Activated CD4-positive, alpha-beta T cell treated with anti-CD3 and anti-CD28 coated beads for 36 hours (primary cell): Measurements from ENCODE around the gene HOXC10. TPM values are rescaled to one million over a fixed set of nuclear protein-coding genes. Genes with fewer than 3 reads are reported as not detected.

Source experiments
- ATAC-seq: fragments of 200-7000 bp; cut with Tn5 transposase; one replicate; pipeline ENCODE4 v1.10.0; 2021; ENCODE audit warnings: mild to moderate bottlenecking, moderate library complexity
- CTCF ChIA-PET: fragments of 350-600 bp; sonication (Branson Sonifier 250); formaldehyde crosslinking; loops from one replicate; lab custom pipeline; 2021; ENCODE audit warnings: antibody characterized with exemption; lab: Charles Lee
- POLR2A ChIA-PET: fragments of 350-600 bp; sonication (Branson Sonifier 250); formaldehyde crosslinking; loops from one replicate; lab custom pipeline; 2021; ENCODE audit warnings: antibody characterized with exemption, inconsistent platforms; lab: Charles Lee
- DNase-seq: peaks from one replicate; pipeline ENCODE4 v3.0.0-alpha.2; 2020
- H3K27ac Mint-ChIP-seq: one replicate; pipeline ENCODE4 v1.8.0; 2021; ENCODE audit warnings: mixed read lengths
- H3K27me3 Mint-ChIP-seq: one replicate; pipeline ENCODE4 v1.8.0; 2021; ENCODE audit warnings: mixed read lengths
- H3K36me3 Mint-ChIP-seq: one replicate; pipeline ENCODE4 v1.8.0; 2021; ENCODE audit warnings: low read depth, mixed read lengths
- H3K4me1 Mint-ChIP-seq: one replicate; pipeline ENCODE4 v1.8.0; 2021; ENCODE audit warnings: mixed read lengths
- H3K4me3 Mint-ChIP-seq: one replicate; pipeline ENCODE4 v1.8.0; 2021; ENCODE audit warnings: mild to moderate bottlenecking, moderate library complexity, mixed read lengths
- H3K9me3 Mint-ChIP-seq: one replicate; pipeline ENCODE4 v1.8.0; 2021; ENCODE audit warnings: low read depth, mixed read lengths
- intact Hi-C, 2 experiments: fragments of 100-400 bp; cut with DNase I in 1 of 2; cut with micrococcal nuclease in 1 of 2; formaldehyde crosslinking; loops; one replicate each; pipeline versions ENCODE4 v1.14.2 to v1.15.1; 2022 to 2024; cut with DNase I, micrococcal nuclease
- total RNA-seq, 2 experiments: library from RNA; stranded (reverse); gene quantifications; one replicate each; pipeline ENCODE4 v1.2.3, GENCODE V29; 2021

HOXC10 gene
- total RNA-seq, 2 experiments from 2014 or later: not detected

DNA sequence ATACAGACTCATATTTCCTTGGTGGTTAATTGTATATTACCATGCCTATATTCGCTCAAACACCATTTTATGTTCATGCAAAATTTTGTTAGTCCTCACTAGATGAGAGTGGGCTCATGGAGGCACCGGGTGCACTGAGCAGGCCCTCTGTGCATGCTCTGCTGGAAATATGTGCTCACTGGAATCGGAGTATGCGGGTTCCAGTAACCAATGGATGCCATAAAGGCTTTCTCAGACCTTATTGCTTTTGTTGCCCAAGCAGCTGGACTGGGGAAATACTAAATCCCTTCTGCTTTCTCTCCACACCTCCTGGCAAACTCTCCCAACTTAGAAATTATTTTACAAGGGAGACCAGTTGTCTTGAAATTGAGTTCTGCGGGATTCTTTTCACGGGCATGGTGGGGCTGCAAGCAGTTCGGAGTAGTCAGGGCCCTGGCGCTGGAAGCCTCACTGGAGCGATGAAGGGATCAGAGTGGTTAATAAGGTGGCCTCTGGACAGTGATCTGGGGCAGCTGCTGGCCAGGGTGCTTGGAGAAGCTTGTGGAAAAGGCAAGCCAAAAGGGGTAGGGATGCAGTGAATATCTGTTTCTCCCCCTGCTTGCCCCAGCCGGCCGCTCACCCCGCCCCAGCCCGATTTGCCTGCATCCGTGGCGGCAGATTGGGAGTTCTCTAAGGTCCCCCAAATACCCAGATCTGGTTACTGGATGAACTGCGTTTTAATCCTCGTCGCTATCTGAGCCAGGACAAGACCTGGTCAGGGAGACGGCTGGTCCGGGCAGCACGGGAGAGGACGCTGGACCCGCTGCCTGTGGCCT lies 35.9 kb downstream of the HOXC10 start:
- ChIA-PET POLR2A (no interaction called here), CTCF (interaction anchor here (3.5 kb wide), 1 partner anchor 12 kb away, joined by 23 read pairs; the partner anchor contains the start of gene HOXC5)
- H3K4me1 Mint-ChIP-seq: peaks cover 12% of the 10 kb centered on the region
- DNase-seq (no peak), ATAC-seq (no peak)
- no peaks in the 10 kb centered on the region for H3K9me3 Mint-ChIP-seq
- H3K27me3 Mint-ChIP-seq: peaks cover 50% of the 10 kb centered on the region
- intact Hi-C loops: no loop called here
- no peak overlapping the region for H3K27ac Mint-ChIP-seq
- H3K36me3 Mint-ChIP-seq: no peaks in the 10 kb centered on the region
- no peak overlapping the region for H3K4me3 Mint-ChIP-seq

DNA sequence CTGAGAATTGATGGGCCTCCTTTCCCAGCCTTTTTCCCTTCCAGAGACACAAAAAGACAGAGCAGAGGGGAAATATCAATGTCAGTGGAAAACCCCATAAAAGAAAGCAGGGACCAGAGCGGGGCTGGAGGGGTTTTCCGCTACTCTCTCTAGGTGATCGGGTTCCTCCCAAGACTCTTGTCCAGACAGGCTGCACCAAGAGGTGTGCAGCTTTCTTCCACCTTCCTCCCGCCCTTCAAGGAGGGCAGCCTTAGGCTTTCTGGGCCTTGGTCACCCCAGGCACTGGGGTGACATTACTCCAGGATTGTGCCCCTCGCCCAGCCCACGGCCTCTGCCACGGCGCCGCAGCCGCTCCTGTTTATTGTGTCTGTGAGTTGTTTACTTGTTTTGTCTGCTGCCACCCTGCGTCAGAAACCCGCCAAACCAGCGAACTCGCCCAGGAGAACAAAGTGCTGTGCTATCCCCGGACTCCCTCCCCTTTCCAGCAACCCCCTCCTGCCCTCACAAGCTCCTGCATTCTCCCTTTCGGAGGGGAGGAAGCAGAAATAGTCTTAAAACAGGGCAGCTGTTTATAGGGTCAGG lies 36.6 kb downstream of the HOXC10 start:
- no peak overlapping the region for H3K27ac Mint-ChIP-seq
- no peak overlapping the region for H3K4me3 Mint-ChIP-seq
- intact Hi-C loops: loop anchor here in 1 of 2 experiments (2.0 kb wide), 1 partner anchor 15 kb away; no protein-coding TSS in a partner anchor
- no peak for ATAC-seq
- POLR2A ChIA-PET: no interaction called here
- peaks cover 12% of the 10 kb centered on the region for H3K4me1 Mint-ChIP-seq
- CTCF ChIA-PET: interaction anchor here (0.6 to 3.5 kb wide), 4 partner anchors 11 to 180 kb away, joined by 4 to 23 read pairs (median 4); partner anchors contain the start of gene HOXC5
- no peak for DNase-seq
- H3K9me3 Mint-ChIP-seq: no peaks in the 10 kb centered on the region
- H3K36me3 Mint-ChIP-seq: no peaks in the 10 kb centered on the region
- peaks cover 55% of the 10 kb centered on the region for H3K27me3 Mint-ChIP-seq

DNA sequence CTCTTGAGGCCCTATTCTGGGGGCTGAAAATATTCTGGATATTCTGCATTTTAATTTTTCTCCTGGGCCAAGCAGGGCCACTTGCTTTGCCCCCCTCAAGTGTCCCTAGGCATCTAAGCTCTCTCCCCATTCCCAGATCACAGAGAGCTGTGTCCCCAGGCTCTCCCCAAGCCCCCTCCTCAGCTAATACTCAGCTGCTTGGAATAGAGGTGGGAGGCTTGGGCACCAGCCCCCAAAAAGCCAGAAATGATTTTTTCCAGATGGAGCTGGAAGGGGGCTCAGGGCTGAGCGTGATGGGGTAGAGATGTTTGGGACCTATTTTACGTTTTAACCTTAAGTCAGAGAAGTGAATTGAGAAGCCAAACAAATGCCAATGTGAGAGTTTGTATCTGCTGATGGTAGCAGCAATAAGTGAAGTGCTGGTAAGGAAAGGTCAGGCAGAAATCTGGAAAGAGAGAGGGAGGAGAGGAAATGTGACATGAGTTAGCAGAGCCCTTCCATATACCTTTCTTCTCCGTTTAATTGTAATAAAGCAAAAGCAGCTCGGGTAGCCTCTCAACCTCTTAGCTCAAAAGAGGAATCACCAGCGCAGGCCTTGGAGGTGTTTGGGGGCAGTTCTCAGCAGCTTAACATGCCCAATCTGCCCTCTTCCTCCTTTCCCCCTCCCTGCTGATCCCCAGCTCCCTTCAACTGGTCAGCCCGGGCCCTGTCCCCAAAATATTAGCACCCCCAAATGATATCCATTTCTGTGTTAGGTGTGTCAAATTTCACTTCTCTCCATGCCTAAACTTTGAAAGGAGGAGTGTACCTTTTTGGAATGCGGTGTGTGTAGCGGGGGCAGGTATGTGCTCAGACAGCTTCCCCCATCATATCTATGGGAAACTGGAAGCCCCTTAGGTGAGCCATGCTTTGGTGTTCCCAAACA lies 38.3 kb downstream of the HOXC10 start:
- Mint-ChIP-seq H3K27ac (no peak overlapping the region), H3K27me3 (peaks cover 60% of the 10 kb centered on the region), H3K36me3 (no peaks in the 10 kb centered on the region), H3K4me1 (peaks cover 10% of the 10 kb centered on the region), H3K4me3 (no peak overlapping the region), H3K9me3 (no peaks in the 10 kb centered on the region)
- ATAC-seq (no peak), DNase-seq (no peak)
- ChIA-PET CTCF (interaction anchor here (0.8 to 3.5 kb wide), 7 partner anchors 9 to 185 kb away, joined by 3 to 23 read pairs (median 4); partner anchors contain the start of gene HOXC5), POLR2A (interaction anchor here (0.5 kb wide), 1 partner anchor 186 kb away, joined by 5 read pairs; no protein-coding TSS in a partner anchor)
- intact Hi-C loops: loop anchor here in 1 of 2 experiments (2.0 kb wide), 1 partner anchor 16 kb away; no protein-coding TSS in a partner anchor

DNA sequence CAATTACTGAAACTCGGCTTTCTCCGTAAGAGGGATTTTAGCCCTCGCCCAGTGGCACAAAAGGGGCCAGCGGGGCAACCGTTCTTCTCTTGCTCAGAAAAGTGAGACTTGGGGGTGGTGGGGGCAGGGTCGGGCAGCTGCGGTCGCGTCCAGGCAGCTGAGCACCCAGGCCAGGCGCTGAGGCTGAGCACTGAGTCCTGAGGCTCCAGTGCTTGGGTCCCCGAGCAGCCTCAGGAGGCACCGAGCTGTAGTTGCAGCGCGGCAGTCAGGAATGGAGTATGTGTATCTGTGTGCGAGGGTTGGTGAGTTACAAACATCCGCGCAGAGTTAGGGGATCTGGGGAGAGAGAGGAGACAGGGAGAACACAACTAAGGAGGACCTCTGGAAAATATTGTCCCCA lies 39.2 kb downstream of the HOXC10 start:
- Mint-ChIP-seq H3K4me1 (peaks cover 11% of the 10 kb centered on the region), H3K27ac (no peak overlapping the region), H3K9me3 (no peaks in the 10 kb centered on the region), H3K36me3 (no peaks in the 10 kb centered on the region), H3K4me3 (no peak overlapping the region), H3K27me3 (peaks cover 65% of the 10 kb centered on the region)
- ChIA-PET CTCF (interaction anchor here (0.9 to 3.5 kb wide), 7 partner anchors 8 to 184 kb away, joined by 3 to 23 read pairs (median 4); partner anchors contain the start of gene HOXC5), POLR2A (no interaction called here)
- intact Hi-C loops: no loop called here
- DNase-seq (no peak), ATAC-seq (no peak)

DNA sequence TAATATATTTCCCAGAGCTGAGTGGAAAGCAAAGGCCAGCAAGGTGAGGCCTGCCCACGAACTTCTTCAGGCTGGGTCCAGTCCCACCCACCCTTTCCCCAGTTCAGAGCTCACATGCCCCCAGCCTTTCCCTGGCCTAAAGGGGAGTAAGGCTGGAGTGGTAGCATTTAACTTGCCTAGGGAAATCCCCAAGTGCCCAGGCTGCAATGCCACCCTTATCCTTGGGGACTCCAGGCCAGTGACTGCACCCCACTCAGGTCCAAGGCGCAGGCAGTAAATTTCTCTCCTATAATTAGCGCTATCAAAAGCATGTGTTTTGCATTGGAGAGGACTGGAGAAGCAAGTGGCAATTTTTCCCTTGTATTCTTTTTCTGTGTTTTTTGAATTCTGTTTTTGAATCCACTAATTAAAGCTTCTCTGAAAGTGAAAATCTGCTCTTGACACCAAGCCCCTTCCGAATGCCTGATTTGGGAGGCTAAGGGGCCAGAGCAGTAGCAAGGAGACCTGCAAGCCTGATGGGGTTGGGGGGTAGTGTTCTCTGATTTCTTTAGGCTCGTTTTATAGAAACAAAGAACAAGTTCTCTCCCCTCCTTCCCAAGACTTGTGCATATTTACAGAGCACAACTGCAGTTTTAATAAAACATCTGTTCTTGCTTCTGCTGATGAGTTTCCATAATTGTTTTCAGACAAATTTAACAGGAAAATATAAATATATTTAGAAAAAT lies 39.8 kb downstream of the HOXC10 start:
- H3K4me3 Mint-ChIP-seq: no peak overlapping the region
- POLR2A ChIA-PET: no interaction called here
- no peak overlapping the region for H3K27ac Mint-ChIP-seq
- CTCF ChIA-PET: interaction anchor here (0.7 to 1.4 kb wide), 6 partner anchors 9 to 241 kb away, joined by 3 to 5 read pairs (median 3); partner anchors contain the start of gene SMUG1
- intact Hi-C loops: no loop called here
- no peaks in the 10 kb centered on the region for H3K9me3 Mint-ChIP-seq
- DNase-seq (no peak), ATAC-seq (no peak)
- H3K4me1 Mint-ChIP-seq: peaks cover 15% of the 10 kb centered on the region
- peaks cover 67% of the 10 kb centered on the region for H3K27me3 Mint-ChIP-seq
- no peaks in the 10 kb centered on the region for H3K36me3 Mint-ChIP-seq

DNA sequence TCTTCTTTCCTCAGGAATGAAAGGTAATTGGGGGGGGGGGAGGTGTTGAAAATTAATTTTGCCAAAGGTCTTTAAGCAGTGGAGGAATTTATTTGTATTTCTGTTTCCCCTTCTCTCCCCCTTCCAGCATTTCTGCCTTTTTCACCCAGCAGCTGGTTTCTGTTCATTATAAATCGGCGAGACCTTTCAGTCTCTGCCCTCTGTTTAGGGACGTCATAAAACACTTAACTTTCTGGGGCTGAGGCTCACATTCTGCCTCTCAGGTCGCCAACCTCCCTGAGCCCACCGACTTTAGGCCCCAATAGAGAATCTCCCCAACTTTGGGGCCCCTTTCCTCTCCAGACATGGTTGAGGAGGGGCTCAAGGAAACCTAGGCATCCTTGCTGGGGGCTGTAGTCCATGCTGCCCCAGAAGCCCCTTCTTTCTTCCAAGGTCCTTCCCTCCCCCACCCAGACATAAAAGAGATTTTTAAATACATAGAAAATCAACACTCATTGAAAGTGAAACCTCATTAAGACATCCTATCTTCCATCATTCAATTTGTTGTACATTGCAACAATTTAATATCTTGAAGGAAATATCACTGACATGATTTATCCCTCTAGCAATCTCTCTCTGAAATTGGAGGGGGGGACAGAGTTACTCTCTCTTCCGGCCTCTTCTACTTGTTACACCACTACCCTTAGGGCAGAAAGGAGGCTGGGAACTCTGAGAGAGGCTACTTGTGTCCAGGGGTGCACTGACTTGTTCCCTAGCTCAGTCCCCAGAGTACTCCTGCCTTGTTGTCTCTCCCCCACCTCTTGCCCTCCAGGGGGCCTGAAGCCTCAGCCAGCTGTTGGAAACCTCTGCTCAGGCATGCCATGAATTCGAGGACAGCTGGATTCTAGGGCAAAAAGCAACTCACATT lies 40.8 kb downstream of the HOXC10 start:
- Mint-ChIP-seq H3K27me3 (peaks cover 70% of the 10 kb centered on the region), H3K4me1 (peaks cover 17% of the 10 kb centered on the region), H3K36me3 (no peaks in the 10 kb centered on the region), H3K27ac (no peak overlapping the region), H3K4me3 (no peak overlapping the region), H3K9me3 (no peaks in the 10 kb centered on the region)
- ATAC-seq (no peak), DNase-seq (no peak)
- POLR2A ChIA-PET: no interaction called here
- intact Hi-C loops: no loop called here
- CTCF ChIA-PET: interaction anchor here (0.7 to 1.2 kb wide), 5 partner anchors 40 to 242 kb away, joined by 3 to 4 read pairs (median 3); partner anchors contain the start of gene SMUG1

DNA sequence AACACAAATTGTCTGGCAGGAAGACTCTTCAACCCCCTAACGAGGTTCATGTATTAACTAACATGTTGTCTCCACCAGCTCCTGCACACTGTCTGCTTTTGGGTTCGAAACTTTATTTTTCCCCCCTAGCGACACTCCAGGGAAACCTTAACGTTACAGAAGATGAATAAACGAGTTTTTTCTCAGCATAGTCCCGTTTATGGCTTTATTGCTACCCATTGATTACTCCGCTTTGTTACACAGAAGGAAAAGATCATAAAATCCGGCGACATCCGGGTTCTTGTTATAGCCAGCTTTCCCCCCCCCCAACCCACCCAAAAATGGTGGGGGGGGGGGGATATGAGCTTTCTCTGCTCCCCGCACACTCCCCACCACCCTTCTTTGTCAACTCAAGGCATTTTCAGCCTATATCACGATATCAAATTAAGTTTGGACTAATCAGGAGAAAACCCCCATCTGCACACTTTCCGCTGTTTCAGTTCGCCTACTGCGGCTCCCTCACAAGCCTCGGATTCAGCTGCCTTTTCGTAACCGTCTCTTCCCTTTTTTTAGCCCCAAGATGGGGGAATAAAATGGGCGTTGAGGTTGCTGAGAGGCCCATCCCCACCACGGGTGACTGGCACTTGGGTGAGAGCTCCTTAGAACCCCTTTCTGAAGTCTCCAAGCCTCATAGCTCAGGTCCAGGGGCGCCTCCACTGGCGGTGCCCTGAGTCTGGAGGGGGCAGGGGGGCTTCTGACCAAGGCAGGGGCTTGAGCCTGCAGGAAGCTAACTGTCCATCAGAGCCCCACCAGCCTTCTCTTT lies 41.9 kb downstream of the HOXC10 start:
- Mint-ChIP-seq H3K27me3 (peaks cover 69% of the 10 kb centered on the region), H3K27ac (no peak overlapping the region), H3K4me3 (no peak overlapping the region), H3K9me3 (no peaks in the 10 kb centered on the region), H3K36me3 (no peaks in the 10 kb centered on the region), H3K4me1 (peaks cover 17% of the 10 kb centered on the region)
- ChIA-PET POLR2A (no interaction called here), CTCF (interaction anchor here (0.6 to 1.5 kb wide), 11 partner anchors 9 to 273 kb away, joined by 3 to 6 read pairs (median 4); no protein-coding TSS in a partner anchor)
- intact Hi-C loops: no loop called here
- no peak for DNase-seq
- no peak for ATAC-seq

DNA sequence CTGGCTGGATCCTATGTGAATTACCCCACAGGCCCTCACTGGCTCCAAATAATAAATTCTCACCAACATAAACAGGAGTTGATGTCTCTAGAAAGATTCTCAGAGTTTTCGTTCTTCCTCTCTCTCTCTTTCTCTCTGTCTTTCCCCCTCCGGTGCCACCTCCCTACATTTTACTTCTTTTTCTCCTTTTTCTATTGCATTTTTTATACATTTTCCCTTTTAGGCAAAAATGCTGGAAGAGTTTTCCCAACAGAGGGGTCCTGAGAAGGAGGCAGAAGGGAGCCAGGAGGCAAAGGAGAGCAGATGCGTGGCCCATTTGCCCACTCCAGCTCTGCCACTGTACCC lies 42.5 kb downstream of the HOXC10 start:
- no peak for ATAC-seq
- H3K4me3 Mint-ChIP-seq: no peak overlapping the region

More for the DNA sequence above, 42.5 kb downstream of the HOXC10 start:
- no peak overlapping the region for H3K27ac Mint-ChIP-seq
- intact Hi-C loops: no loop called here
- ChIA-PET CTCF (interaction anchor here (0.8 to 1.5 kb wide), 7 partner anchors 10 to 174 kb away, joined by 3 to 6 read pairs (median 4); no protein-coding TSS in a partner anchor), POLR2A (interaction anchor here (0.6 kb wide), 1 partner anchor 61 kb away, joined by 3 read pairs; no protein-coding TSS in a partner anchor)
- H3K36me3 Mint-ChIP-seq: no peaks in the 10 kb centered on the region
- peaks cover 68% of the 10 kb centered on the region for H3K27me3 Mint-ChIP-seq
- H3K4me1 Mint-ChIP-seq: peaks cover 17% of the 10 kb centered on the region
- DNase-seq: no peak
- no peaks in the 10 kb centered on the region for H3K9me3 Mint-ChIP-seq
